GM12892 (cell line): Measurements from ENCODE around the gene ARIH1.

ENCODE experiments used
- POLR2A ChIP-seq: IDR thresholded peaks from 2 replicates; pipeline ENCODE4 v1.6.1; 2011; ENCODE audit warnings: low read depth, low read length, control low read depth
- POLR2AphosphoS5 ChIP-seq: IDR thresholded peaks from 2 replicates; pipeline ENCODE4 v1.6.1; 2011; ENCODE audit warnings: low read depth, low read length, control low read depth

GRCh38 chr15:72493220-72493619, 19.1 kb downstream of the ARIH1 start:
- TF ChIP-seq POLR2AphosphoS5 (no peak), POLR2A (no peak)
